HCT116 (cell line): ENCODE results near the gene MOB3C.

Experiments used
- CEBPB ChIP-seq: IDR thresholded peaks from 2 replicates; pipeline ENCODE4 v1.6.1; 2012; ENCODE audit warnings: low read depth
- CTCF ChIP-seq, 3 experiments: fragments of 200-600 bp in 1 of 3; sonication (generic) in 1 of 3; IDR thresholded peaks in 2 of 3; conservative IDR thresholded peaks in 1 of 3; 2 replicates each; pipeline ENCODE4 v1.5.1; 2012 to 2017; ENCODE audit warnings: low read depth in 2 of 3, low read length in 2 of 3, antibody characterized with exemption in 1 of 3, borderline replicate concordance in 1 of 3, control low read depth in 1 of 3, mild to moderate bottlenecking in 1 of 3, mixed read lengths in 1 of 3, mixed run types in 1 of 3, moderate library complexity in 1 of 3; ENCODE audit not compliant: insufficient read depth in 1 of 3
- EZH2 ChIP-seq: fragments of 200-600 bp; sonication (generic); IDR thresholded peaks from 2 replicates; pipeline ENCODE4 v1.6.1; 2017; ENCODE audit warnings: antibody characterized with exemption, mixed run types
- POLR2A ChIP-seq: IDR thresholded peaks from 2 replicates; pipeline ENCODE4 v1.7.0; 2011; ENCODE audit warnings: borderline replicate concordance; ENCODE audit not compliant: insufficient read depth, insufficient read length; ENCODE audit errors: extremely low read depth
- ZFX ChIP-seq: fragments of 450-650 bp; IDR thresholded peaks from 2 replicates; pipeline ENCODE4 v1.6.1; 2017

GRCh38 chr1:46612937-46613660, 3.5 kb downstream of the MOB3C start:
- TF ChIP-seq EZH2 (no peak), POLR2A (no peak), CEBPB (no peak), CTCF (IDR thresholded peaks at IDR 0.05 in 2 of 3, conservative IDR thresholded peaks at IDR 0.05 in 1 of 3; ENCODE audit: borderline replicate concordance in 1 of 3, insufficient read depth in 1 of 3, low read depth in 2 of 3, low read length in 2 of 3) (no peak), ZFX (no peak)
